Fibroblast of skin of abdomen (primary cell): ENCODE measurements around the gene PDE1C.

ENCODE experiments used
- DNase-seq: peaks from one replicate; pipeline ENCODE4 v3.0.0-alpha.2; 2013

The PDE1C gene

GRCh38 chr7:32074787-32075585 lies 4.8 kb upstream of the PDE1C start:
- no peak for DNase-seq

DNA sequence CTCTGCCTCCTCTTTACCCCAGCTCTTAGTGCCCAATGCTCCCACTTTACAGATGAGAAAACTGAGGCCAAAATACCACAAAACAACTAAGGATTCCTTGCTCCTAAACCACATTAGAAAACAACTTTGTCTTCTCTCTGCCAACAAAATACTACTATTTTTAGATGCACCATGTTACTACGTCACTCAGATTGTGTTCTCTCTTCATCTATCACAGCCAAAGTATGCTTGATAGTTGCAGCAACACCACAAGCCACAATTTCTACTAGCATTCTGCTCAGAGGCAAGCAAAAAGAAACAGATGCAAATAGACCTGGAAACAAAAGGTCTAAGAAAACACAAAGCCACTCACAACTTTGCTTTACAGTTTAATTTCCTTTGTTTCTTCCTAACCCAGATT lies 3.3 kb upstream of the PDE1C start:
- DNase-seq = peak; percentile 20

DNA sequence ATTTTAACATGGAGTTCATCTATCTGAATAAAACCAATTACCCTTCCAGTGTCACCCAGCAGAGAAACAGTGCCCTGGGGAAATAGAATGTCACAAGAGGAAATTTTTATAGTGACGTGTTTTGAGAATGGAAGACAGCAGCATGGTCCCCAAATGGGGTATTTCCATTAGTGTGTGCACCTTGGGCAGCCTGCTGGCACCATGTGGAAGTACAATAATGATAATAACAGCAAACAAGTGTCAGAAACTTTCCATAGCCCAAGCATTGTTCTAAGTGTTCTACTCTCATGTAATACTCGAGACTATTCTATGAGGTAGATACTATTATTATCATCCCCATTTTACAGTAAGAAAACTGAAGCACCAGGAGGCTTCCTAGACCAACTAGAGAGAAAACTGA lies 2.2 kb upstream of the PDE1C start:
- no peak for DNase-seq

GRCh38 chr7:32071466-32072091 lies 1.4 kb upstream of the PDE1C start:
- no peak for DNase-seq

GRCh38 chr7:32070051-32070405 lies 179 bp downstream of the PDE1C start:
- no peak for DNase-seq

GRCh38 chr7:32069116-32069650 lies 1.0 kb downstream of the PDE1C start:
- no peak for DNase-seq

DNA sequence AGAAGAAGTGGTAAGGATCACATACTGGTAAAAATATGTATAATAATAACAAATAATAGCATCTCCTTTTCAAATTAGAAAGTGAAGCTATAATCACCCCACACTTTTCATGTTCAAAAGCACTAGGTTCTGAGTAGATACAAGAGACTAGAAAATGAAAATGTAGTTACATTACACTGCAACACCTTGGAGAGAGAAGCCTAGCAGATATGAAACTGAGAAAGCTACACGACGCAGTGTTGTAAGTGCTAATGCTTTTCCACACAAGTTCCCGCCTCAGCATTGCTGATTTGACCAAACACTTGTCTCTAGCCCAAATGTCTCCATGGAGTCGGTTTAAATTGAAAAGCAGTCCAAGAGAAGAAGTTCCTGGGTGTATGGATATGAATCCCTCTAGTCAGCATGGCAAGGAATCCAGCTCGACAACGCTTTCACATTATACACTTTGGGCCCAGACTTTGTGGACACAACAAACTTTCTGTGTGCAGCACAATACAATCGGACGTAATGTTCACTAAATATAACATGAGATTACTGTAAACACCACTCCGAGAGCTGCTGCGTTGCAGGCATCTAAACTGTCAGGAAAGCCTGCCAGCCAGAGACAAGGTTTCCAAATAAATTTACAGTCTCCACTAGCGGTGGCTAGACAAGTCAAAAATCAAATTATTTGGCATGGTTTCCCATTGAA lies 1.7 kb downstream of the PDE1C start:
- no peak for DNase-seq

DNA sequence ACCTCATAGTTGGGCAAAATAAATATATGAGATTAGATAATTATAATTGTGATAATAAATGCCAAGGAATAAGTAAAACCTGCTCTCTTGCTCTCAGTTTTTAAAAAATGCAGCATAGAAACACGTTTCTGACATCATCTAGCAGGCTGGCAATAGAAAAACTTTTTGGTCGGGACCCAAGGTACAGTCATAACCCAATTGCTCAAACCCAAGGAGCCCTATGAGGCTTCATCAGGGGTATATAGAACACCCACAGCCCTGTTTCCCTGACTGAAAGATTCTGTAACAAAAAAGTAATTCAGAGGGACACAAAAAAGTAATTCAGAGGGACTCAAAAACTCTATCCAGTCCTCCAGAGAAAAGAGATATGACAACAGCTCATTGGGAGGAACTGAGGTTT lies 3.8 kb downstream of the PDE1C start:
- no peak for DNase-seq

GRCh38 chr7:32063614-32064013 lies 6.6 kb downstream of the PDE1C start:
- DNase-seq = no peak

DNA sequence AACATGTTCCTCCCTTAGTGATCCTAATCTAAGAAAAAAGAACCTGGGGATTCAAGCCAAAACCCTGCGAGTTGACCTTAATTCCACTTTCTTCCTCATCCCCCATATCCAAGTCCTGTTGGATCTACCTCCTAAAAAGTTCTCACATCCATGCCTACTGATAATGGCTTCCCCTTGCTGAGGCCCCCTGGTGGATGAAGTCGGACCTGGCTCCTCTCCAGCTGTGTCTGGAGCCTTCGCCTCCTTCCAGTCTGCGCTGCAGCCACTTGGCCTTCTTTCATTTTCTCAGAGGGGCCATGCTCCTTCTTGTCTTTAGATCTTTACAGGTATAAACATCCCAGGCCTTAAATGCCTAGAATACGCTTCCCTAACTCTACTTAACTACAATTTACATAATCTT lies 8.1 kb downstream of the PDE1C start:
- peak; percentile 23 for DNase-seq

DNA sequence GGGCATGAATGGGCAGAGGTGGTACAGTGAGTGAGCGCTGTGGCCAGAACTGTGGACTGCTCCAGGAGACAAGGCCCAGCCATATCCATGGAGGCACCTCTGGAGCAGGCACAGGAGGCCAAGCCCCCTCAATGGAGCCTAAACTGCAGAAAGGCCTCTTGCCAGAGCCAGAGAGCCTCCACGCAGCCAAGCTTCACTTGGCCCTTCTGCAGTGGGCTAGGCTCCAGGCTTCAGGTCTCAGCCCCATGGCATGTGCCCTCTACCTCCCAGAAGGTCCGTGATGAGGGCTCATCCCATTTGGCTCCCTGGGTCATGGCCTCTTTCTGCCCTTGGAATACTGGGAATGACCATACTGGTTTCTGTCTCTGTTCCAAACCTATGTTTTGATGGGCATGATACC lies 8.9 kb downstream of the PDE1C start:
- DNase-seq = no peak

- peak; percentile 18 for DNase-seq
These were observed 10.8 kb downstream of the PDE1C start for GRCh38 chr7:32059289-32060011.

DNA sequence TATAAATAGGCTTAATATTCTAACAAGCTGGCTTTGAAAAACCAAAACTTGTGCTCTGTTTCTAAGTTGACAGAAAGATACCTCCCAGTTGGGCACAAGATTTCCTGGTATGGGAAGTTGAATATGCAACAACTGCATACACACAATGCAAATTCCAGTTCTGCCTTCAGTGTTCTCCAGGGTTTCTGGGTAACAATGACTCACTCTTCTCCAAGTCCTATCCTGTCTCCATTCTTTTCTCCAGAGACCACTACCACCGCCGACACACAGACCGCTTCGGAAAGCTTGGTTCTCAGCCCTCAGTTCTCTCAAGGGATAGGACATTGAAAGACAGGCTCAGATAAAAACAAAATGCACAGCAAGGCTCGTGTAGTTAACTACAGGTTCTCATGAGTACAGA lies 12.2 kb downstream of the PDE1C start:
- DNase-seq = no peak

DNA sequence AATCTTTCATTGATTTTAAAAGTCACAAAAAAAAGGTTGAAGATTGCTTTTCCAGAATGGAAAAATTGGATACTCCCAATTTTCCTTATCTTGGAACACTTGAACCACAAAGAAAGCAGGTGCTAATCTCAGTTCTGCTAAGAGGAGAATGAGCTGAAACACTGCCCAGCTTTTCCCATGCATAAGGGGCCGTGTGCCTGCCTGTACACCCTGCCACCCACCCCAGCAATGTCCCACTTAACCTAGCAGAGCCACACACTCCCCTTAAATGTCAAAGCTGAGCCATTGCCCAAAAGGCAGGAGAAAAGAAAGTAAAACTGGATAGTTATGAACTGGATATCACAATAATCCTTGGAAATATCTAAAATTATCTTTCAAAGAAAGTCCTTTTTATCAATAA lies 13.4 kb downstream of the PDE1C start:
- DNase-seq = no peak

GRCh38 chr7:32053204-32053603 lies 17.0 kb downstream of the PDE1C start:
- DNase-seq = no peak

DNA sequence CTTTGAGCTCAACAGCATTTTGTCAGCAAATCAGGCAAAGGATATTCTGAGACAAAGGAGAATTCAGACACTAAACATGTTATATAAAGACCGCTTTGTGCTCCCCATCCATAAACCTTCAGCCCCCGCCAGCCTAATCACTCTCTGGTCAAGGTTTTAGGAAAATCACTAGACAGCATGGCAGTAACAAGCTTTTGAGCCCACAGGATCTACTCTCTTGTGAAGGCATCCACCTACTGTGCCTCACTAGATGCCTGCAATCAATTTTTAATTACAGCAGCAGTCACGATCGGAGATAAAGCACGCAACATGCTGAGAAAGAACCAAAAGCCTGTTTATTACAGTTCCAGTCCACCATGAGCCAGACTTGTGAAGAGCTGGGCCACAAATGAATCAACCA lies 19.1 kb downstream of the PDE1C start:
- DNase-seq = no peak

DNA sequence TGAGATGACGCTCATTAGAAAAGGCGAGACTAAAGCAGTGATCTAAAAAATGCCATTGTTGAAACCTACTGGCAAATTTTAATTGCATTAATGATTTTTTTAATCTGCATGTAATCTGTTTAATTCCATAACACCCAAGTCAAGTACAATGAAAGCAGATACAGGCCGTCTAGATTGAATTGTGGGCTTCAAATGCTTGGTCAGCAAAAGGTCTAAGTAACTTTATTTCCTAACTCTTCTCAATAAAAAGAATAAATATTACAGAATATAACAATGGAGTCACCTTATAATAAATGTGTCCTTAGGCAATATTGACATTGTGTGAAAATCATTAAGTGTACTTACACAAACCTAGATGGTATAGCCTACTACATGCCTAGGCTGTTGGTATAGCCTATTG lies 20.6 kb downstream of the PDE1C start:
- no peak for DNase-seq

- no peak for DNase-seq
These were observed 21.2 kb downstream of the PDE1C start for GRCh38 chr7:32048970-32049491.

GRCh38 chr7:32047801-32048200 lies 22.4 kb downstream of the PDE1C start:
- no peak for DNase-seq

DNA sequence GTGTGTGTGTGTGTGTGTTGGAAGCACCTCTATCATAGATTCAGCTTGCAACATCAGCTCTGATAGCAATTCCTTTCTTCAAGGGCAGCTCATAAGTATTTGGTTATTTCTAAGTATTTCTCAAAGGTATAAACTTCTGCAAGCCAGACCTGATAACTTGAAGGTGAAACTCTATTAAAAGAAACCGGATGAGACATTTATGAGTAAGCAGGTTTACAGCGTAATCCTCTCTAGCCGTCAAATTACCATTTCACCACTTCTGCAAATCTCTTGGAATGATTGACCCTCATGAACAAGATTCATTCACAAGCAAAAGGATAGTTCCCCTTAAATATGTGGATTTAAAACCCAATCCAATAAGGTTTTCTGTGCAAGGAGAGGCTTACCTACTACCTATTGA lies 23.1 kb downstream of the PDE1C start:
- DNase-seq = no peak

- DNase-seq = no peak
These were observed 25.0 kb downstream of the PDE1C start for GRCh38 chr7:32045228-32045627.

- DNase-seq = no peak
These were observed 25.5 kb downstream of the PDE1C start for GRCh38 chr7:32044739-32045138.

GRCh38 chr7:32043688-32044087 lies 26.5 kb downstream of the PDE1C start:
- DNase-seq = no peak
